ENCODE results near the gene ZCCHC24. TPM values are rescaled to one million over a fixed set of nuclear protein-coding genes. Genes with fewer than 3 reads are reported as not detected.

The ZCCHC24 gene
- total and polyA plus RNA-seq, 7 donors: 11.2 to 112 (median 43.0) TPM

DNA sequence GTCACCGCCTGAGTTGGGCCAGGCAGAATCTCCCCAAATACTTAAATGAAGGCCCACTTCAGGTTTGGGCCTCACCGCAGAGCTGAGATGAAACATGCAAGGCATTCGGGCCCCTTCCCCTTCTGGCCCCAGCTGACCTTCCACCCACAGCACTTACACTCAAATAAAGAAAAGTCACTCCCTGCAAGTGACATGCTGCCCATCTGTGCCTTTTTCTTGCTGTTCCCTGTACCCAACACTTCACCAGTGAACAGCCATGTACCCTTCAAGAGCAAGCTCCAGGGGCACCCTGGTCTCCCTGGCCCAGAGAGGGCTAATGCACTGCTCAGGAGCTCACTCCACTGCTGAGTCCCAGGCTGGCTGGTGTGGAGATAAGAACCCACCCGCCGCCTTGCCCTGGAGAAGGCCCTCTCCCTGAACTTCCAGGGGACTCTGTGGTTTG lies 40.7 kb downstream of the ZCCHC24 start:
- no peak for ATAC-seq
- Histone ChIP-seq H3K4me1 (peaks cover 100% of the 10 kb centered on the region), H3K36me3 (ENCODE audit: insufficient read depth in 1 of 2, low read depth in 1 of 2) (peaks cover 0 to 8% of the 10 kb centered on the region in 2 donors), H3K9me3 (no peaks in the 10 kb centered on the region), H3K27ac (peak overlapping the region; percentile 86), H3K4me3 (no peak overlapping the region), H3K27me3 (ENCODE audit: insufficient read depth in 3 of 3, low read length in 2 of 3) (no peaks in the 10 kb centered on the region)
- intact Hi-C loops (cut with DNase I): loop anchor here (5.0 kb wide), 1 partner anchor 38 kb away; no protein-coding TSS in a partner anchor
- TF ChIP-seq, protein P1, sequence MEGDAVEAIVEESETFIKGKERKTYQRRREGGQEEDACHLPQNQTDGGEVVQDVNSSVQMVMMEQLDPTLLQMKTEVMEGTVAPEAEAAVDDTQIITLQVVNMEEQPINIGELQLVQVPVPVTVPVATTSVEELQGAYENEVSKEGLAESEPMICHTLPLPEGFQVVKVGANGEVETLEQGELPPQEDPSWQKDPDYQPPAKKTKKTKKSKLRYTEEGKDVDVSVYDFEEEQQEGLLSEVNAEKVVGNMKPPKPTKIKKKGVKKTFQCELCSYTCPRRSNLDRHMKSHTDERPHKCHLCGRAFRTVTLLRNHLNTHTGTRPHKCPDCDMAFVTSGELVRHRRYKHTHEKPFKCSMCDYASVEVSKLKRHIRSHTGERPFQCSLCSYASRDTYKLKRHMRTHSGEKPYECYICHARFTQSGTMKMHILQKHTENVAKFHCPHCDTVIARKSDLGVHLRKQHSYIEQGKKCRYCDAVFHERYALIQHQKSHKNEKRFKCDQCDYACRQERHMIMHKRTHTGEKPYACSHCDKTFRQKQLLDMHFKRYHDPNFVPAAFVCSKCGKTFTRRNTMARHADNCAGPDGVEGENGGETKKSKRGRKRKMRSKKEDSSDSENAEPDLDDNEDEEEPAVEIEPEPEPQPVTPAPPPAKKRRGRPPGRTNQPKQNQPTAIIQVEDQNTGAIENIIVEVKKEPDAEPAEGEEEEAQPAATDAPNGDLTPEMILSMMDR (IDR thresholded peaks at IDR 0.05): no peak
- WGBS, 3 donors: 76 to 87% (median 79%) methylated on average over 5 of the region's 5 CpGs
- peak in 1 of 2 donors; percentile 26 for DNase-seq

DNA sequence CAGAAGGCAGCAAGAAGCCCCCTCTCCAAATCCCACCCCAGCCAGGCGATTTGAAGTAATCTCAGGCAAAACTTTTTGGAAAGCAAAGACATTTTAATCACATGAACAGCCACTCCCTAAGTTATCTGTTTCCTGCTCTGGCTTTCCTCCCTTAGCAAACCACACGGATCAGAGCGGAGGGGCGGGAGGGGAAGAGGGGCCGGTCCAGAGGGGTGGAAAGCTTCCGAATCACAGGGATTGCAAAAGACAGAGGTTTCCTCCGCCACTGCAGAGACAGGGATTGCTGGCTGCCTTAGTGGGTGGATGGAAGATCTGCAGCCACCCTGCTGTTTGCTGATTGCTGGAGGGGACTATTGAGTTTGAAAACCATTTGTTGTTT lies 41.2 kb downstream of the ZCCHC24 start:
- Histone ChIP-seq H3K36me3 (ENCODE audit: insufficient read depth in 1 of 2, low read depth in 1 of 2) (peaks cover 0 to 8% of the 10 kb centered on the region in 2 donors), H3K4me1 (peaks cover 100% of the 10 kb centered on the region), H3K27ac (peak overlapping the region; percentile 86), H3K9me3 (no peaks in the 10 kb centered on the region), H3K4me3 (peak overlapping the region; percentile 28), H3K27me3 (ENCODE audit: insufficient read depth in 3 of 3, low read length in 2 of 3) (no peaks in the 10 kb centered on the region)
- ATAC-seq (peak in 2 of 4 donors; percentile 16 to 30), DNase-seq (peak; percentile 73 to 81)
- intact Hi-C loops (cut with DNase I): loop anchor here (5.0 kb wide), 1 partner anchor 38 kb away; no protein-coding TSS in a partner anchor
- 44 to 51% (median 46%) methylated on average over 6 to 7 of the region's 7 CpGs for WGBS, 3 donors
- TF ChIP-seq, protein P1 (IDR thresholded peaks at IDR 0.05): no peak

GRCh38 chr10:79403441-79404230 lies 41.8 kb downstream of the ZCCHC24 start:
- 50 to 64% (median 54%) methylated on average over 20 to 23 of the region's 23 CpGs for WGBS, 3 donors
- H3K4me3 ChIP-seq: peak overlapping the region; percentile 28
- no peak for ATAC-seq
- peaks cover 0 to 8% of the 10 kb centered on the region in 2 donors for H3K36me3 ChIP-seq (ENCODE audit: insufficient read depth in 1 of 2, low read depth in 1 of 2)
- TF ChIP-seq, protein P1 (IDR thresholded peaks at IDR 0.05): no peak
- H3K27ac ChIP-seq: peak overlapping the region; percentile 86
- intact Hi-C loops (cut with DNase I): loop anchor here (1.0 to 5.0 kb wide), 2 partner anchors 15 to 39 kb away; no protein-coding TSS in a partner anchor
- DNase-seq: peak in 1 of 2 donors; percentile 72
- peaks cover 100% of the 10 kb centered on the region for H3K4me1 ChIP-seq
- no peaks in the 10 kb centered on the region for H3K9me3 ChIP-seq
- no peaks in the 10 kb centered on the region for H3K27me3 ChIP-seq (ENCODE audit: insufficient read depth in 3 of 3, low read length in 2 of 3)

DNA sequence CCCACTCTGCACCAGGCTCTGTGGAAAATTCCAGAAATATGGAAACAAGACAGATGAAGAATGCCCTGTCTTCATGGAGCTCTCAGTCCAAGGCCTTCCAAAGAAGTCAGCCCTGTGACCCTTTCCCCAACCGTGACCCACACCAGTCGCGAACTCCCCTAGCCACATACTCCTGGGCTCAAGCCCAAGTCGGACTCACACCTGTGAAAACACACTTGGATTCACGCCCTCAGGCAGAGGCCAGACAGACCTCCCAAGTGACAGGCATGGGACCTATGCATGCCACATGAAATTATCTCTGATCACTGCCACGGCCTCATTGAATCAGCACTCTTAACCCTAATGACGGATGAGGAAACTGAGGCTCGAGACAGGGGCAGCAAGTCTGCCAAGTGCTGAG lies 42.5 kb downstream of the ZCCHC24 start:
- intact Hi-C loops (cut with DNase I): loop anchor here (1.0 to 5.0 kb wide), 2 partner anchors 15 to 39 kb away; no protein-coding TSS in a partner anchor
- Histone ChIP-seq H3K27ac (peak overlapping the region; percentile 86), H3K4me1 (peaks cover 100% of the 10 kb centered on the region), H3K36me3 (ENCODE audit: insufficient read depth in 1 of 2, low read depth in 1 of 2) (peaks cover 0 to 10% of the 10 kb centered on the region in 2 donors), H3K9me3 (no peaks in the 10 kb centered on the region), H3K4me3 (no peak overlapping the region), H3K27me3 (ENCODE audit: insufficient read depth in 3 of 3, low read length in 2 of 3) (no peaks in the 10 kb centered on the region)
- TF ChIP-seq, protein P1 (IDR thresholded peaks at IDR 0.05): no peak
- peak in 1 of 2 donors; percentile 34 for DNase-seq
- no peak for ATAC-seq
- WGBS, 3 donors: 44 to 52% (median 51%) methylated on average over 8 of the region's 8 CpGs
